WERI-Rb-1 (cell line): Measurements from ENCODE around the gene SEPTIN11.

ENCODE experiments used
- DNase-seq: peaks from one replicate; pipeline ENCODE4 v3.0.0-alpha.2; 2020
- H3K27ac ChIP-seq: fragments of 250-450 bp; sonication (Bioruptor Pico); 2 replicates; pipeline ENCODE4 v1.5.1; 2020; ENCODE audit warnings: mild to moderate bottlenecking, moderate library complexity
- H3K27me3 ChIP-seq: fragments of 250-450 bp; sonication (Bioruptor Pico); 2 replicates; pipeline ENCODE4 v1.5.1; 2021; ENCODE audit warnings: mild to moderate bottlenecking, low read depth, moderate library complexity; ENCODE audit not compliant: insufficient read depth, severe bottlenecking
- H3K36me3 ChIP-seq: fragments of 250-450 bp; sonication (Bioruptor Pico); 2 replicates; pipeline ENCODE4 v1.5.1; 2020; ENCODE audit warnings: mild to moderate bottlenecking, moderate library complexity
- H3K4me3 ChIP-seq: 2 replicates; pipeline ENCODE4 v1.5.1; 2011; ENCODE audit warnings: low read depth, mild to moderate bottlenecking, control low read depth, low read length
- H3K9me3 ChIP-seq: fragments of 250-450 bp; sonication (Bioruptor Pico); 2 replicates; pipeline ENCODE4 v1.5.1; 2021; ENCODE audit warnings: mild to moderate bottlenecking, moderate library complexity; ENCODE audit not compliant: severe bottlenecking
- CTCF ChIP-seq: IDR thresholded peaks from 2 replicates; pipeline ENCODE4 v1.5.1; 2011; ENCODE audit warnings: low read depth, mild to moderate bottlenecking, control low read depth, inconsistent platforms, low read length

The SEPTIN11 gene

DNA sequence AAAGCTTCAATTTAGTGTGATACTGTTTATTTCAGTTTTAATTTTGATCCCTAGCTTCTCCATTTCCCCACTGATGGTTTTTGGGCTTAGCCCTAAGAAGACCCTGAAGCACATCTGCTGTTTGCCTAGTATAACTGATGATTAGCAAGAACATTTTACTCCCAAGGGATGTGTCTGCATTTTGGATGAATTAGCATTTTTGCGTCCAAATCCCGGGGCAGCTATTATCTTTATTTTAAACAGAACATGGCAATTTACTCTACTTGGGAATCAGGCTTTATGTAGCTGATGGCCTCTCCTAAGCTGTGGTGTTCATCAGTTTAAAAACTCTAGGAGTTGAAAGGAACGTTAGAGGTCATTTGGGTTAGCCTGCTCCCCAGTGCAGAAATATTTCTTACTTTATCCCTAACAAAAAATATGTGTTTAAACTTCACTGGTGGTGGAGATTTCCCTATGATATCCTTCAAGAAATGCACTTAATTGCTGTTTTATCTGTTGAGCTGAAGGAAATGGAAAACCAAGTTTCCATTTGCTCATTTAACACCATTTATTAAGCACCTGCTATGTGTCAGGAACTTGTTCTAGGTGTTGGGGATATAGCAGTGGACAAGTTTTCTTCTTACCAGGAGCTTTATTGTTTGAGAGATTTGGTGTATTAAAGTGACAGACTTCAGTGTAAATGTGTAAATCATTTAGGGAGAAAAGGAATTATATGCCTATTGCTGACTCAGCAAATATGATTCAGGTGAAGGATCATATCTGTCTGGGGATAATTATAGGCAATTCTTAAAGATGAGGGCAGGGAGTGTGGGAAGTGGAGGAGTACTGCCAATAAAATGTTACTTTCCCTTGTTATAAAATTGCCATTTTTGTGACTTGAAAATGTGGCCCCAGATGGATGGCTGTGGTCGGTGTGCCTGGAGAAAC lies 3.4 kb downstream of the SEPTIN11 start:
- H3K4me3 ChIP-seq, result no peak overlapping the region
- H3K9me3 ChIP-seq, result no peaks in the 10 kb centered on the region
- H3K27ac ChIP-seq, result no peak overlapping the region
- TF ChIP-seq CTCF, result no peak
- no peaks in the 10 kb centered on the region for H3K36me3 ChIP-seq
- H3K27me3 ChIP-seq, result no peaks in the 10 kb centered on the region
- DNase-seq, result no peak

GRCh38 chr4:76953956-76954355 lies 4.4 kb downstream of the SEPTIN11 start:
- Histone ChIP-seq H3K36me3 (no peaks in the 10 kb centered on the region), H3K4me3 (no peak overlapping the region), H3K27ac (no peak overlapping the region), H3K27me3 (no peaks in the 10 kb centered on the region), H3K9me3 (no peaks in the 10 kb centered on the region)
- no peak for DNase-seq
- no peak for TF ChIP-seq CTCF

- Histone ChIP-seq H3K36me3 (no peaks in the 10 kb centered on the region), H3K4me3 (no peak overlapping the region), H3K9me3 (no peaks in the 10 kb centered on the region), H3K27me3 (no peaks in the 10 kb centered on the region), H3K27ac (no peak overlapping the region)
- no peak for TF ChIP-seq CTCF
- DNase-seq, result no peak
Measured at GRCh38 chr4:76954489-76954888, 4.9 kb downstream of the SEPTIN11 start.

- Histone ChIP-seq H3K27ac (no peak overlapping the region), H3K27me3 (no peaks in the 10 kb centered on the region), H3K4me3 (no peak overlapping the region), H3K9me3 (no peaks in the 10 kb centered on the region), H3K36me3 (no peaks in the 10 kb centered on the region)
- DNase-seq, result no peak
- TF ChIP-seq CTCF, result no peak
Measured at GRCh38 chr4:76955182-76955581, 5.6 kb downstream of the SEPTIN11 start.

- Histone ChIP-seq H3K9me3 (no peaks in the 10 kb centered on the region), H3K27me3 (no peaks in the 10 kb centered on the region), H3K4me3 (no peak overlapping the region), H3K36me3 (no peaks in the 10 kb centered on the region), H3K27ac (no peak overlapping the region)
- DNase-seq, result no peak
- no peak for TF ChIP-seq CTCF
Measured at GRCh38 chr4:76957004-76957738, 7.6 kb downstream of the SEPTIN11 start.
